Left lung (tissue), 10 donors: Measurements from ENCODE around the gene NAGA. TPM values are rescaled to one million over a fixed set of nuclear protein-coding genes. Genes with fewer than 3 reads are reported as not detected.
"Not testable (repeated sequence)": the region's sequence is repeated elsewhere in the genome, so short reads cannot be mapped to it uniquely, and the experiment has no call there.

Experiments
- ATAC-seq: fragments of 200-7000 bp; cut with Tn5 transposase; one replicate; pipeline ENCODE4 v1.9.1; 2020; ENCODE audit warnings: moderate library complexity
- DNase-seq, 4 donors: peaks; one replicate each; pipeline ENCODE4 v3.0.0-alpha.2; 2013 to 2020
- H3K27ac ChIP-seq, 2 donors: fragments of 200-600 bp; sonication (generic) in 1 of 2; one replicate each; pipeline versions ENCODE4 v1.5.0 to v1.8.0; 2020 to 2021
- H3K27me3 ChIP-seq, 2 donors: fragments of 200-600 bp; sonication (generic) in 1 of 2; one replicate each; pipeline versions ENCODE4 v1.5.0 to v1.8.0; 2020 to 2021
- H3K36me3 ChIP-seq, 2 donors: fragments of 200-600 bp; sonication (generic) in 1 of 2; one replicate each; pipeline versions ENCODE4 v1.5.0 to v1.8.0; 2020 to 2021
- H3K4me1 ChIP-seq, 2 donors: fragments of 200-600 bp; one replicate each; pipeline ENCODE4 v1.8.0; 2021
- H3K4me3 ChIP-seq, 2 donors: fragments of 200-600 bp; sonication (generic) in 1 of 2; one replicate each; pipeline versions ENCODE4 v1.5.0 to v1.8.0; 2020 to 2021; ENCODE audit warnings: mild to moderate bottlenecking in 1 of 2
- H3K9me3 ChIP-seq, 2 donors: fragments of 200-600 bp; sonication (generic) in 1 of 2; one replicate each; pipeline versions ENCODE4 v1.5.0 to v1.8.0; 2020 to 2021
- intact Hi-C, 2 donors: fragments of 100-400 bp; cut with DNase I; formaldehyde crosslinking; loops; one replicate each; pipeline versions ENCODE4 v1.11.2 to v1.14.2; 2022
- polyA plus RNA-seq, 6 donors: library from polyadenylated mRNA; unstranded; fragments of 120-200 nt; gene quantifications; one replicate each; pipeline ENCODE4 v1.2.1, GENCODE V29; 2013; ENCODE audit not compliant: insufficient read length in 6 of 6
- total RNA-seq, 2 donors: library from RNA; stranded (reverse); fragmentation: NEBNext Ultra II Directional; extraction: Animal tissue kit (Norgen Biotek cat#: 25700); gene quantifications; one replicate each; pipeline ENCODE4 v1.2.1, GENCODE V29; 2021
- TF ChIP-seq, protein P1 (sequence below), 2 donors: fragments of 200-600 bp; sonication (generic) in 1 of 2; IDR thresholded peaks; one replicate each; pipeline versions ENCODE4 v1.5.0 to v1.8.0; 2021; ENCODE audit warnings: antibody characterized with exemption in 2 of 2
- donor health status: DM: no; HTN: yes; CAD: no.
- donor health status: DM: no; HTN: no; CAD: no.

The NAGA gene
- total and polyA plus RNA-seq, 8 donors = 21.6 to 35.6 (median 28.0) TPM

GRCh38 chr22:42111798-42112197 lies 41.2 kb upstream of the NAGA start:
- Histone ChIP-seq H3K27ac (no peak overlapping the region), H3K4me1 (no peaks in the 10 kb centered on the region), H3K36me3 (no peaks in the 10 kb centered on the region), H3K27me3 (no peaks in the 10 kb centered on the region), H3K4me3 (no peak overlapping the region), H3K9me3 (peaks cover 0 to 16% of the 10 kb centered on the region in 2 donors)
- TF ChIP-seq, protein P1, sequence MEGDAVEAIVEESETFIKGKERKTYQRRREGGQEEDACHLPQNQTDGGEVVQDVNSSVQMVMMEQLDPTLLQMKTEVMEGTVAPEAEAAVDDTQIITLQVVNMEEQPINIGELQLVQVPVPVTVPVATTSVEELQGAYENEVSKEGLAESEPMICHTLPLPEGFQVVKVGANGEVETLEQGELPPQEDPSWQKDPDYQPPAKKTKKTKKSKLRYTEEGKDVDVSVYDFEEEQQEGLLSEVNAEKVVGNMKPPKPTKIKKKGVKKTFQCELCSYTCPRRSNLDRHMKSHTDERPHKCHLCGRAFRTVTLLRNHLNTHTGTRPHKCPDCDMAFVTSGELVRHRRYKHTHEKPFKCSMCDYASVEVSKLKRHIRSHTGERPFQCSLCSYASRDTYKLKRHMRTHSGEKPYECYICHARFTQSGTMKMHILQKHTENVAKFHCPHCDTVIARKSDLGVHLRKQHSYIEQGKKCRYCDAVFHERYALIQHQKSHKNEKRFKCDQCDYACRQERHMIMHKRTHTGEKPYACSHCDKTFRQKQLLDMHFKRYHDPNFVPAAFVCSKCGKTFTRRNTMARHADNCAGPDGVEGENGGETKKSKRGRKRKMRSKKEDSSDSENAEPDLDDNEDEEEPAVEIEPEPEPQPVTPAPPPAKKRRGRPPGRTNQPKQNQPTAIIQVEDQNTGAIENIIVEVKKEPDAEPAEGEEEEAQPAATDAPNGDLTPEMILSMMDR (IDR thresholded peaks at IDR 0.05) = no peak
- intact Hi-C loops = loop anchor here in 1 of 2 donors (10.0 kb wide), 1 partner anchor 147 kb away; the partner anchor contains the start of gene SEPTIN3
- DNase-seq (no peak), ATAC-seq (no peak)

GRCh38 chr22:42108848-42109247 lies 38.2 kb upstream of the NAGA start:
- TF ChIP-seq, protein P1 (IDR thresholded peaks at IDR 0.05) = no peak
- Histone ChIP-seq H3K27me3 (no peaks in the 10 kb centered on the region), H3K4me3 (no peak overlapping the region), H3K27ac (no peak overlapping the region), H3K4me1 (no peaks in the 10 kb centered on the region), H3K36me3 (no peaks in the 10 kb centered on the region), H3K9me3 (peaks cover 8 to 18% of the 10 kb centered on the region in 2 donors)
- ATAC-seq = no peak
- DNase-seq = no peak
- intact Hi-C loops = no loop called here

DNA sequence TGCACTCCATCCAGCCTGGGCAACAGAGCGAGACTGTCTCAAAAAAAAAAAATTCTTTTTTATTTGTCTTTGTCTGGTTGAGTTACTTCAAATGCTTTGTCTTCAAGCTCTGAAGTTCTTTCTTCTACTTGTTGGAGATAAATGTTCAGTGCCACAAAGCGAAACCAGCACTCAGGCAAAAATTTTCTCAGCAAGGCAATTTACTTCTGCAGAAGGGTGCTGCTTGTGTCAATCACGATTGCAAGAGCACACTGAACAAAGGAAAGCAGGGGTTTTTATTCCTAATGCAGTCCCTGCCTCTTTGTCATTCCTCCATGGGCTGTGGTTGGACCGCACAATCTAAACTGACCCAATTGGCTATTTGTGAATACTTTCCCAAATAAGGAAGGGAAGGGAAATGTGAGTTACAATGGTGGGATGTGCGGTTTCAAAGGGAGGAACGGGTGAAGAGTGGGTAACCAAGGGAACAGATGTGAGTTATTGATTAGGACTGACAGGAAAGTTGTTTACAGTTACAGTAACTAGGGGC lies 33.8 kb upstream of the NAGA start:
- H3K4me3 ChIP-seq, DNase-seq, ATAC-seq, H3K27me3 ChIP-seq, intact Hi-C loops, H3K27ac ChIP-seq, H3K36me3 ChIP-seq, H3K4me1 ChIP-seq: not testable (repeated sequence)
- peaks cover 8 to 60% of the 10 kb centered on the region in 2 donors for H3K9me3 ChIP-seq

GRCh38 chr22:42101199-42101598 lies 30.6 kb upstream of the NAGA start:
- DNase-seq (no peak), ATAC-seq (no peak)
- H3K36me3 ChIP-seq = peaks cover 0 to 5% of the 10 kb centered on the region in 2 donors
- no peak overlapping the region for H3K4me3 ChIP-seq
- H3K27ac ChIP-seq = no peak overlapping the region
- TF ChIP-seq, protein P1 (IDR thresholded peaks at IDR 0.05) = no peak
- intact Hi-C loops = no loop called here
- H3K9me3 ChIP-seq = peaks cover 8 to 60% of the 10 kb centered on the region in 2 donors
- no peaks in the 10 kb centered on the region for H3K27me3 ChIP-seq
- no peaks in the 10 kb centered on the region for H3K4me1 ChIP-seq

DNA sequence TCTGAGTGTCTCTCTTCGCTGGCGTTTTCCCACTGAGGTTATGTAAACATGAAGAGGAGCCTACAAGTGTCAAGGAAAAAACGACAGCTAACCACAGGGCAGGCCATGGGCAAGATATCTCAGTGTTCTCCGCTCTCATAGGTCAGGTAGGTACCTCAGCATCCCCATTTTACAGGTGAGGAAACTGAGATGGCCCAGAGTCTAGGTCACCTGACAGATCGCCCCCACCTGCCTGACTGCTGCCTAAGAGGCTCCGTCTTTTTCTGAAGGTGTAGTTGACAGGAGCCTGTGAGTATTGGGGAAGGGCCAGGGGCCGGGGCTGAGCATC lies 20.8 kb upstream of the NAGA start:
- Histone ChIP-seq H3K36me3 (peaks cover 0 to 12% of the 10 kb centered on the region in 2 donors), H3K4me3 (peak overlapping the region; percentile 91 to 97), H3K27me3 (no peaks in the 10 kb centered on the region), H3K9me3 (no peaks in the 10 kb centered on the region), H3K4me1 (peaks cover 9 to 25% of the 10 kb centered on the region in 2 donors), H3K27ac (peak overlapping the region; percentile 96 to 98)
- DNase-seq (no peak), ATAC-seq (peak; percentile 1)
- intact Hi-C loops = no loop called here
- TF ChIP-seq, protein P1 (IDR thresholded peaks at IDR 0.05) = no peak
